Vagina (tissue), 2 donors: Measurements from ENCODE around the gene ARHGAP19. TPM values are rescaled to one million over a fixed set of nuclear protein-coding genes. Genes with fewer than 3 reads are reported as not detected.

ENCODE experiments used
- DNase-seq, 2 donors: peaks; one replicate each; pipeline ENCODE4 v3.0.0-alpha.2; 2017; ENCODE audit errors: extremely low spot score in 2 of 2
- H3K27ac ChIP-seq: fragments of 200-600 bp; sonication (generic); one replicate; pipeline ENCODE4 v1.5.1; 2019
- H3K27me3 ChIP-seq: fragments of 200-600 bp; sonication (generic); one replicate; pipeline ENCODE4 v1.5.1; 2019
- H3K36me3 ChIP-seq, 2 donors: fragments of 200-600 bp; sonication (generic); one replicate each; pipeline ENCODE4 v1.5.1; 2017 to 2019
- H3K4me1 ChIP-seq: fragments of 200-600 bp; sonication (generic); one replicate; pipeline ENCODE4 v1.5.1; 2019
- H3K4me3 ChIP-seq, 2 donors: fragments of 200-600 bp; sonication (generic); 1 replicate in 1 of 2; 2 replicates in 1 of 2; pipeline ENCODE4 v1.5.1; 2016 to 2019
- H3K9me3 ChIP-seq: fragments of 200-600 bp; sonication (generic); one replicate; pipeline ENCODE4 v1.5.1; 2019
- POLR2A ChIP-seq, 2 donors: fragments of 450-650 bp; IDR thresholded peaks; one replicate each; pipeline ENCODE4 v1.6.1; 2017; ENCODE audit warnings: antibody characterized with exemption in 2 of 2, mild to moderate bottlenecking in 2 of 2, moderate library complexity in 2 of 2
- POLR2AphosphoS5 ChIP-seq, 2 donors: sonication (generic); formaldehyde crosslinking; IDR thresholded peaks; one replicate each; pipeline ENCODE4 v1.9.0; 2017; ENCODE audit warnings: antibody characterized with exemption in 2 of 2, mild to moderate bottlenecking in 2 of 2, low read depth in 1 of 2; ENCODE audit not compliant: insufficient read depth in 1 of 2
- intact Hi-C: fragments of 100-400 bp; cut with DNase I; formaldehyde crosslinking; loops from one replicate; pipeline ENCODE4 v1.15.1; 2023
- total RNA-seq: library from RNA; depleted of rRNA; stranded (reverse); fragments of >200 nt; gene quantifications from one replicate; pipeline ENCODE4 v1.2.3, GENCODE V29; 2016
- TF ChIP-seq, protein P1 (sequence below), 3 experiments: fragments of 450-650 bp in 2 of 3; fragments of 200-600 bp in 1 of 3; sonication (generic) in 1 of 3; IDR thresholded peaks; one replicate each; pipeline ENCODE4 v1.5.1; 2017 to 2019; ENCODE audit warnings: antibody characterized with exemption in 3 of 3, mild to moderate bottlenecking in 2 of 3, moderate library complexity in 2 of 3

Gene ARHGAP19
- total RNA-seq, 1 donor from 2014 or later = 3.9 TPM

DNA sequence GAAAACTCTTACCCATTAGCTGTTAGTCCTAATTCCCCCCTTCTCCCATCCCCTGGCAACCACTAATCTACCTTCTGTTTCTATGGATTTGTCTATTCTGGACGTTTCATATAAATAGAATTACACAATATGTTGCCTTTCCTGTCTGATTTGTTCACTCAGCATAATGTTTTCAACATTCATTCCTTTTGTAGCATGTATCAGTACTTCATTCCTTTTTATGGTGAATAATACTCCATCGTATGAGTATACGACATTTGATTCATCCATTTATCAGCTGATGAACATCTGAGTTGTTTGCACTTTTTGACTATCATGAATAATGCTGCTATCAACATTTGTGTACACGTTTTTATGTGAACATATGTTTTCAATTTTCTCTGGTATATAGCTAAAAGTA is 22.2 kb upstream of the ARHGAP19 start:
- Histone ChIP-seq H3K4me1 (peaks cover 9% of the 10 kb centered on the region), H3K9me3 (no peaks in the 10 kb centered on the region), H3K27me3 (no peaks in the 10 kb centered on the region), H3K27ac (no peak overlapping the region), H3K4me3 (no peak overlapping the region), H3K36me3 (no peaks in the 10 kb centered on the region)
- TF ChIP-seq, protein P1, sequence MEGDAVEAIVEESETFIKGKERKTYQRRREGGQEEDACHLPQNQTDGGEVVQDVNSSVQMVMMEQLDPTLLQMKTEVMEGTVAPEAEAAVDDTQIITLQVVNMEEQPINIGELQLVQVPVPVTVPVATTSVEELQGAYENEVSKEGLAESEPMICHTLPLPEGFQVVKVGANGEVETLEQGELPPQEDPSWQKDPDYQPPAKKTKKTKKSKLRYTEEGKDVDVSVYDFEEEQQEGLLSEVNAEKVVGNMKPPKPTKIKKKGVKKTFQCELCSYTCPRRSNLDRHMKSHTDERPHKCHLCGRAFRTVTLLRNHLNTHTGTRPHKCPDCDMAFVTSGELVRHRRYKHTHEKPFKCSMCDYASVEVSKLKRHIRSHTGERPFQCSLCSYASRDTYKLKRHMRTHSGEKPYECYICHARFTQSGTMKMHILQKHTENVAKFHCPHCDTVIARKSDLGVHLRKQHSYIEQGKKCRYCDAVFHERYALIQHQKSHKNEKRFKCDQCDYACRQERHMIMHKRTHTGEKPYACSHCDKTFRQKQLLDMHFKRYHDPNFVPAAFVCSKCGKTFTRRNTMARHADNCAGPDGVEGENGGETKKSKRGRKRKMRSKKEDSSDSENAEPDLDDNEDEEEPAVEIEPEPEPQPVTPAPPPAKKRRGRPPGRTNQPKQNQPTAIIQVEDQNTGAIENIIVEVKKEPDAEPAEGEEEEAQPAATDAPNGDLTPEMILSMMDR (IDR thresholded peaks at IDR 0.05) = no peak
- TF ChIP-seq POLR2AphosphoS5 (IDR thresholded peaks at IDR 0.05; ENCODE audit: insufficient read depth in 1 of 2, low read depth in 1 of 2) (peak in 1 of 2 donors; percentile 77), POLR2A (IDR thresholded peaks at IDR 0.05) (no peak)
- intact Hi-C loops = no loop called here
- DNase-seq = no peak

DNA sequence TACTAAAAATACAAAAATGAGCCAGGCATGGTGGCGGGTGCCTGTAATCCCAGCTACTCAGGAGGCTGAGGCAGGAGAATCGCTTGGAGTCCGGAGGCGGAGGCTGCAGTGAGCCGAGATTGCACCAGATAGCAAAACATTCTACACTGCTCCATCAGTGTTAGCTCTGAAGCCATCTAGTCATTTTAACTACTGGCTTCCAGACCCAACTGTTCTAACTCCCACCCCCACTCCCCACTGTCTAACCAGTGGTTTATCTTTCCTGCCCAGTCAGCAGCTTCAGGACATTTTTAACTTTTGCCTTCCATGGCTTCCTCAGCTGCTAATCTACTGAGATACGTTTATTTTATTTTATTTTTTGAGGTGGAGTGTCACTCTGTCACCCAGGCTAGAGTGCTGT is 20.5 kb upstream of the ARHGAP19 start:
- no peaks in the 10 kb centered on the region for H3K27me3 ChIP-seq
- no peaks in the 10 kb centered on the region for H3K9me3 ChIP-seq
- H3K36me3 ChIP-seq = no peaks in the 10 kb centered on the region
- TF ChIP-seq, protein P1 (IDR thresholded peaks at IDR 0.05) = no peak
- TF ChIP-seq POLR2A (IDR thresholded peaks at IDR 0.05) = no peak
- no peak for DNase-seq
- no peak overlapping the region for H3K27ac ChIP-seq
- peaks cover under 1% of the 10 kb centered on the region for H3K4me1 ChIP-seq
- intact Hi-C loops = no loop called here
- H3K4me3 ChIP-seq = no peak overlapping the region

DNA sequence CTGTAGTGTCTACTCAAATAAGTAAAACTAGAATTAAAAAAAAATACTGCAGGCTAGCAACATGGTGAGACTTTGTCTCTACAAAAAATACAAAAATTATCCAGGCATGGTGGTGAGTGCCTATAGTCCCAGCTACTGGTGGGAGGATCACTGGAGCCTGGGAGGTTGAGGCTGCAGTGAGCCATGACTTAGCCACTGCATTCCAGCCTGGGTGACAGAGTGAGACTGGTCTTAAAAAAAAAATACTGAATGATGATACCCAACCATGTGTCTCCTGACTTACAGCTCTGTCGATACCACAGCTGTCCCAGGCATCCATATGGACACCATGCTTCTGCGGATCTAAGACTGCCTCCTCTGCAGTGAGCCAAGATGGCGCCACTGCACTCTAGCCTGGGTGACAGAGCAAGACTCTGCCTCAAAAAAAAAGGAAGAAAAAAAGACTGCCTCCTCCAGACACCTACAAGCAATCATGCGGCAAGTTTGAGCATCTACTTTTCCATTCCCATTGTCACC is 18.7 kb upstream of the ARHGAP19 start:
- intact Hi-C loops = no loop called here
- H3K36me3 ChIP-seq = no peaks in the 10 kb centered on the region
- DNase-seq = no peak
- H3K27ac ChIP-seq = no peak overlapping the region
- no peaks in the 10 kb centered on the region for H3K27me3 ChIP-seq
- TF ChIP-seq, protein P1 (IDR thresholded peaks at IDR 0.05) = no peak
- no peak for TF ChIP-seq POLR2A (IDR thresholded peaks at IDR 0.05)
- TF ChIP-seq POLR2AphosphoS5 (IDR thresholded peaks at IDR 0.05; ENCODE audit: insufficient read depth in 1 of 2, low read depth in 1 of 2) = no peak
- no peaks in the 10 kb centered on the region for H3K9me3 ChIP-seq
- H3K4me3 ChIP-seq = no peak overlapping the region
- no peaks in the 10 kb centered on the region for H3K4me1 ChIP-seq

DNA sequence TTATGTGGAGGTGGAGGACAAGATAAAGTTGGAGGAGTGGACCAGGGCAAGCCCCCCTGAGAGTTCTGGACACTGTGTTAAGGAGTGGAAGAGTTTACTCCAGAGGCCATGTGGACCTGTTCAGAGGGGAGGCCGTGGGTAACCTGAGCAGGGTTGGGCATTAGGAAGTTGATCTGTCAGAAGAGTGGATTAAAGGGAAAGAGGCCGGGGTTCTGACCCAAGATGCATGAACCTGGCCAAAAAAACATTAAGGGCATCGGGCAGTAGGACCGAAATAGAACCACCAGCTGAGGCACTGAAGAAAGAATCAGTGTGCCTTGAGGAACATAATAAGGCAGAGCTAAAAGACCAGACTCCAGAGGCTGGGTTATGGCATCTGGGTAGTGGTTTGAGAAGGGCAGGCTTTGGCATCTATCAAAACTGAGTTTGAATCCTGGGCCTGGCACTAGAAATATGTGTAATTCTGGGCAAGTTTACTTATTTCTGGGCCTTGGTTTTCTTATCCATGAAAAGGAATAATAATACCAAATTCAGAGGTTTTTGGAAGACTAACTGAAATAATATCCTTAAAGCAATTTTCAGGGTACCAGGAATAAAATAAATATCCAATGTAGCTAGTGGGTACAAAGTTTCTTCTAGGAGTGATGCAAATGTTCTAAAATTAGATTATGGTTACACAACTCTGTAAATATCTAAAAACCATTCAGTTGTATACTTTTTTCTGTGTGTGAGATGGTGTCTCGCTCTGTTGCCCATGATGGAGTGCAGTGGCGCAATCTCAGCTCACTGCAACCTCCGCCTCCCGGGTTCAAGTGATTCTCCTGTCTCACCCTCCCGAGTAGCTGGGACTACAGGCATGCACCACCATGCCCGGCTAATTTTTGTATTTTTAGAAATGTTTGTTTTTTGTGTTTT is 15.7 kb upstream of the ARHGAP19 start:
- intact Hi-C loops = no loop called here
- DNase-seq = no peak
- H3K27me3 ChIP-seq = no peaks in the 10 kb centered on the region
- H3K36me3 ChIP-seq = no peaks in the 10 kb centered on the region
- no peak overlapping the region for H3K27ac ChIP-seq
- H3K4me1 ChIP-seq = no peaks in the 10 kb centered on the region
- no peak overlapping the region for H3K4me3 ChIP-seq
- TF ChIP-seq POLR2AphosphoS5 (IDR thresholded peaks at IDR 0.05; ENCODE audit: insufficient read depth in 1 of 2, low read depth in 1 of 2) (no peak), POLR2A (IDR thresholded peaks at IDR 0.05) (no peak)
- TF ChIP-seq, protein P1 (IDR thresholded peaks at IDR 0.05) = no peak
- H3K9me3 ChIP-seq = no peaks in the 10 kb centered on the region

DNA sequence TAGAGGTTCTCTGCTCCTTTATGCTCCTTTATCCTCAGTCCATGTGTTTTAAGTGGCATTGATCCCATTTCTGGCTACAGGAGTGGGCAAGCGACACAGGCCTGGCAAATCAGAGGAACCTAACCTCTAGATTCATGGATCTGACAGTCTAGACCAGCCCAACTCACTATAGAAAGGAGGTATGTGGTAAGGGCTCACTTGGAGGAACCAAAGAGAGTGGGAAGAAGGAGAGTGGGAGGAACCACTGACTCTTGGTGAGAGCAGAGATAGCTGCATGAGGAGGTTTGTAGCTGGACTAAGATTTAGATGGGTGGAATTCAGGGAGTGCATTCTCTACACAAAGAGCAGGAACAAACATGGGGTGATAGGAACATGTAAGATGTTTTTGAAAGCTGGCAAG is 15.0 kb upstream of the ARHGAP19 start:
- intact Hi-C loops = no loop called here

More for the DNA sequence above, 15.0 kb upstream of the ARHGAP19 start:
- Histone ChIP-seq H3K27me3 (no peaks in the 10 kb centered on the region), H3K9me3 (no peaks in the 10 kb centered on the region), H3K36me3 (no peaks in the 10 kb centered on the region), H3K27ac (no peak overlapping the region), H3K4me3 (no peak overlapping the region), H3K4me1 (no peaks in the 10 kb centered on the region)
- DNase-seq = no peak
- TF ChIP-seq POLR2AphosphoS5 (IDR thresholded peaks at IDR 0.05; ENCODE audit: insufficient read depth in 1 of 2, low read depth in 1 of 2) (no peak), POLR2A (IDR thresholded peaks at IDR 0.05) (no peak)
- TF ChIP-seq, protein P1 (IDR thresholded peaks at IDR 0.05) = no peak
